GM21390 (cell line): ENCODE measurements around the gene PAFAH2.
"Not testable (repeated sequence)": the region's sequence is repeated elsewhere in the genome, so short reads cannot be mapped to it uniquely, and the experiment has no call there.

Experiments used
- ATAC-seq: cut with Tn5 transposase; IDR thresholded peaks from one replicate; pipeline ENCODE4 v1.9.1; 2021; ENCODE audit not compliant: unreplicated experiment

PAFAH2 gene

GRCh38 chr1:25933479-25934365 lies 64.1 kb downstream of the PAFAH2 start:
- ATAC-seq: no peak

- not testable (repeated sequence) for ATAC-seq
These were observed 65.0 kb downstream of the PAFAH2 start for GRCh38 chr1:25932811-25933400.

- no peak for ATAC-seq
These were observed 65.5 kb downstream of the PAFAH2 start for GRCh38 chr1:25932321-25932720.

GRCh38 chr1:25929016-25929415 lies 68.8 kb downstream of the PAFAH2 start:
- no peak for ATAC-seq

GRCh38 chr1:25927521-25928265 lies 70.2 kb downstream of the PAFAH2 start:
- ATAC-seq: no peak

- ATAC-seq: no peak
These were observed 70.9 kb downstream of the PAFAH2 start for GRCh38 chr1:25926731-25927496.

- no peak for ATAC-seq
These were observed 73.4 kb downstream of the PAFAH2 start for GRCh38 chr1:25924454-25924853.

GRCh38 chr1:25922971-25923552 lies 74.8 kb downstream of the PAFAH2 start:
- ATAC-seq: no peak

- ATAC-seq: no peak
These were observed 75.5 kb downstream of the PAFAH2 start for GRCh38 chr1:25922056-25922970.

- ATAC-seq: no peak
These were observed 79.2 kb downstream of the PAFAH2 start for GRCh38 chr1:25918615-25919014.

GRCh38 chr1:25917996-25918395 lies 79.9 kb downstream of the PAFAH2 start:
- ATAC-seq: no peak

GRCh38 chr1:25916460-25916859 lies 81.4 kb downstream of the PAFAH2 start:
- no peak for ATAC-seq

GRCh38 chr1:25914074-25914995 lies 83.5 kb downstream of the PAFAH2 start:
- no peak for ATAC-seq

GRCh38 chr1:25913206-25913605 lies 84.7 kb downstream of the PAFAH2 start:
- no peak for ATAC-seq

GRCh38 chr1:25912076-25912831 lies 85.6 kb downstream of the PAFAH2 start:
- ATAC-seq: no peak

GRCh38 chr1:25911162-25911561 lies 86.7 kb downstream of the PAFAH2 start:
- no peak for ATAC-seq
